ENCODE data around the gene PLD1.
"Not testable (repeated sequence)": the region's sequence is repeated elsewhere in the genome, so short reads cannot be mapped to it uniquely, and the experiment has no call there.

PLD1 gene

GRCh38 chr3:171699601-171700000 is 110.7 kb downstream of the PLD1 start:
- no peak for TF ChIP-seq JUND (IDR thresholded peaks at IDR 0.05; ENCODE audit: low read depth)
- DNase-seq (ENCODE audit: low read depth in 1 of 2, low spot score in 1 of 2) = no peak
- in situ Hi-C loops (cut with HindIII; ENCODE audit: low pct_unique_long_range_greater_than_20kb, low sequenced_read_pairs) = no loop called here

- TF ChIP-seq JUND (IDR thresholded peaks at IDR 0.05; ENCODE audit: low read depth) = no peak
- in situ Hi-C loops (cut with HindIII; ENCODE audit: low pct_unique_long_range_greater_than_20kb, low sequenced_read_pairs) = no loop called here
- DNase-seq (ENCODE audit: low read depth in 1 of 2, low spot score in 1 of 2) = peak in 1 of 2 experiments; percentile 50
Measured at GRCh38 chr3:171696805-171697204, 113.5 kb downstream of the PLD1 start.

GRCh38 chr3:171695426-171695825 is 114.9 kb downstream of the PLD1 start:
- in situ Hi-C loops (cut with HindIII; ENCODE audit: low pct_unique_long_range_greater_than_20kb, low sequenced_read_pairs) = no loop called here
- DNase-seq (ENCODE audit: low read depth in 1 of 2, low spot score in 1 of 2) = no peak
- no peak for TF ChIP-seq JUND (IDR thresholded peaks at IDR 0.05; ENCODE audit: low read depth)

- no peak for TF ChIP-seq JUND (IDR thresholded peaks at IDR 0.05; ENCODE audit: low read depth)
- DNase-seq (ENCODE audit: low read depth in 1 of 2, low spot score in 1 of 2) = no peak
- in situ Hi-C loops (cut with HindIII; ENCODE audit: low pct_unique_long_range_greater_than_20kb, low sequenced_read_pairs) = no loop called here
Measured at GRCh38 chr3:171694888-171695287, 115.4 kb downstream of the PLD1 start.

- in situ Hi-C loops (cut with HindIII; ENCODE audit: low pct_unique_long_range_greater_than_20kb, low sequenced_read_pairs); DNase-seq (ENCODE audit: low read depth in 1 of 2, low spot score in 1 of 2): not testable (repeated sequence)
Measured at GRCh38 chr3:171692551-171692950, 117.7 kb downstream of the PLD1 start.

GRCh38 chr3:171691485-171691884 is 118.8 kb downstream of the PLD1 start:
- in situ Hi-C loops (cut with HindIII; ENCODE audit: low pct_unique_long_range_greater_than_20kb, low sequenced_read_pairs) = no loop called here
- no peak for DNase-seq (ENCODE audit: low read depth in 1 of 2, low spot score in 1 of 2)
- TF ChIP-seq JUND (IDR thresholded peaks at IDR 0.05; ENCODE audit: low read depth) = no peak

- TF ChIP-seq JUND (IDR thresholded peaks at IDR 0.05; ENCODE audit: low read depth) = no peak
- in situ Hi-C loops (cut with HindIII; ENCODE audit: low pct_unique_long_range_greater_than_20kb, low sequenced_read_pairs) = no loop called here
- DNase-seq (ENCODE audit: low read depth in 1 of 2, low spot score in 1 of 2) = no peak
Measured at GRCh38 chr3:171690281-171690680, 120.0 kb downstream of the PLD1 start.

GRCh38 chr3:171688593-171688992 is 121.7 kb downstream of the PLD1 start:
- no peak for DNase-seq (ENCODE audit: low read depth in 1 of 2, low spot score in 1 of 2)
- no peak for TF ChIP-seq JUND (IDR thresholded peaks at IDR 0.05; ENCODE audit: low read depth)
- in situ Hi-C loops (cut with HindIII; ENCODE audit: low pct_unique_long_range_greater_than_20kb, low sequenced_read_pairs) = no loop called here

GRCh38 chr3:171688002-171688401 is 122.3 kb downstream of the PLD1 start:
- in situ Hi-C loops (cut with HindIII; ENCODE audit: low pct_unique_long_range_greater_than_20kb, low sequenced_read_pairs) = no loop called here
- no peak for TF ChIP-seq JUND (IDR thresholded peaks at IDR 0.05; ENCODE audit: low read depth)
- no peak for DNase-seq (ENCODE audit: low read depth in 1 of 2, low spot score in 1 of 2)

GRCh38 chr3:171687581-171687980 is 122.7 kb downstream of the PLD1 start:
- DNase-seq (ENCODE audit: low read depth in 1 of 2, low spot score in 1 of 2) = no peak
- no peak for TF ChIP-seq JUND (IDR thresholded peaks at IDR 0.05; ENCODE audit: low read depth)
- in situ Hi-C loops (cut with HindIII; ENCODE audit: low pct_unique_long_range_greater_than_20kb, low sequenced_read_pairs) = no loop called here

- in situ Hi-C loops (cut with HindIII; ENCODE audit: low pct_unique_long_range_greater_than_20kb, low sequenced_read_pairs) = no loop called here
- TF ChIP-seq JUND (IDR thresholded peaks at IDR 0.05; ENCODE audit: low read depth) = no peak
- DNase-seq (ENCODE audit: low read depth in 1 of 2, low spot score in 1 of 2) = no peak
Measured at GRCh38 chr3:171687064-171687463, 123.2 kb downstream of the PLD1 start.

- DNase-seq (ENCODE audit: low read depth in 1 of 2, low spot score in 1 of 2) = no peak
- TF ChIP-seq JUND (IDR thresholded peaks at IDR 0.05; ENCODE audit: low read depth) = no peak
- in situ Hi-C loops (cut with HindIII; ENCODE audit: low pct_unique_long_range_greater_than_20kb, low sequenced_read_pairs) = no loop called here
Measured at GRCh38 chr3:171685116-171685895, 125.0 kb downstream of the PLD1 start.

GRCh38 chr3:171684221-171684620 is 126.1 kb downstream of the PLD1 start:
- no peak for TF ChIP-seq JUND (IDR thresholded peaks at IDR 0.05; ENCODE audit: low read depth)
- no peak for DNase-seq (ENCODE audit: low read depth in 1 of 2, low spot score in 1 of 2)
- in situ Hi-C loops (cut with HindIII; ENCODE audit: low pct_unique_long_range_greater_than_20kb, low sequenced_read_pairs) = no loop called here

- no peak for DNase-seq (ENCODE audit: low read depth in 1 of 2, low spot score in 1 of 2)
- in situ Hi-C loops (cut with HindIII; ENCODE audit: low pct_unique_long_range_greater_than_20kb, low sequenced_read_pairs) = no loop called here
- TF ChIP-seq JUND (IDR thresholded peaks at IDR 0.05; ENCODE audit: low read depth) = no peak
Measured at GRCh38 chr3:171682743-171683142, 127.5 kb downstream of the PLD1 start.
